A549 (cell line): ENCODE data around the gene SLC29A4. TPM values are rescaled to one million over a fixed set of nuclear protein-coding genes. Genes with fewer than 3 reads are reported as not detected.

Experiments used
- ATAC-seq, 2 experiments: fragments of 200-7000 bp in 1 of 2; fragments of >200 bp in 1 of 2; cut with Nextera tagmentation in 1 of 2; cut with Tn5 transposase in 1 of 2; 3 replicates each; pipeline versions ENCODE4 v1.8.0 to v1.9.1; 2018 to 2020; ENCODE audit warnings: mild to moderate bottlenecking in 1 of 2, moderate library complexity in 1 of 2
- CTCF ChIA-PET: fragments of 300-600 bp; sonication (Branson Sonifier 250); formaldehyde crosslinking; extraction: SDS; loops from one replicate; lab custom pipeline; 2021; ENCODE audit warnings: antibody characterized with exemption, inconsistent platforms; lab: Yijun Ruan, JAX
- POLR2A ChIA-PET: fragments of 350-600 bp; formaldehyde crosslinking; extraction: SDS; loops from one replicate; lab custom pipeline; 2021; ENCODE audit warnings: antibody characterized with exemption, inconsistent platforms; lab: Yijun Ruan, JAX
- DNase-seq, 2 experiments: peaks; one replicate each; pipeline versions ENCODE4 v3.0.0 to v3.0.0-alpha.2; 2011 to 2016; ENCODE audit warnings: low read depth in 1 of 2, low spot score in 1 of 2
- FAIRE-seq: peaks from 2 replicates; lab custom pipeline; 2011; peaks lifted over from hg19 to GRCh38; lab: Jason Lieb, UNC
- H3K27ac ChIP-seq, 2 experiments: fragments of >200 bp; sonication (Bioruptor Twin); formaldehyde crosslinking; 3 replicates each; pipeline ENCODE4 v1.5.1; 2016 to 2017
- H3K4me1 ChIP-seq: fragments of >200 bp; sonication (Bioruptor Twin); formaldehyde crosslinking; 3 replicates; pipeline ENCODE4 v1.6.1; 2016
- H3K4me2 ChIP-seq: fragments of >200 bp; sonication (Bioruptor Twin); formaldehyde crosslinking; 3 replicates; pipeline ENCODE4 v1.6.1; 2016
- H3K4me3 ChIP-seq: fragments of >200 bp; sonication (Bioruptor Twin); formaldehyde crosslinking; 3 replicates; pipeline ENCODE4 v1.5.1; 2016
- H3K9me3 ChIP-seq: fragments of >200 bp; sonication (Bioruptor Twin); formaldehyde crosslinking; 3 replicates; pipeline ENCODE4 v1.6.1; 2016
- BHLHE40 ChIP-seq: IDR thresholded peaks from 2 replicates; pipeline ENCODE4 v1.6.1; 2012; ENCODE audit warnings: low read depth, low read length, inconsistent platforms
- CBX8 ChIP-seq: fragments of 200-600 bp; sonication (generic); IDR thresholded peaks from 2 replicates; pipeline ENCODE4 v1.6.1; 2016
- CEBPB ChIP-seq, 2 experiments: fragments of >200 bp in 1 of 2; sonication (Bioruptor Twin) in 1 of 2; formaldehyde crosslinking in 1 of 2; IDR thresholded peaks; 2 replicates each; pipeline ENCODE4 v1.6.1; 2012 to 2016
- CHD2 ChIP-seq: fragments of 150-350 bp; IDR thresholded peaks from 2 replicates; pipeline ENCODE4 v1.6.1; 2014; ENCODE audit warnings: low read length; ENCODE audit not compliant: partially characterized antibody
- EHF ChIP-seq: fragments of 250-450 bp; sonication (Bioruptor Pico); IDR thresholded peaks from 2 replicates; pipeline ENCODE4 v1.5.0; 2020; ENCODE audit warnings: mild to moderate bottlenecking
- EP300 ChIP-seq, 2 experiments: fragments of >200 bp; sonication (Bioruptor Twin); formaldehyde crosslinking; IDR thresholded peaks; 2 replicates in 1 of 2; 3 replicates in 1 of 2; pipeline ENCODE4 v1.6.1; 2016 to 2017
- ESRRA ChIP-seq: fragments of 150-350 bp; IDR thresholded peaks from 2 replicates; pipeline ENCODE4 v1.6.1; 2014; ENCODE audit warnings: mild to moderate bottlenecking, low read length, borderline replicate concordance
- HDAC2 ChIP-seq: fragments of 200-600 bp; sonication (generic); IDR thresholded peaks from 2 replicates; pipeline ENCODE4 v1.6.1; 2016
- HOXA7 ChIP-seq: fragments of 250-450 bp; sonication (Bioruptor Pico); IDR thresholded peaks from 2 replicates; pipeline ENCODE4 v1.5.0; 2020; ENCODE audit warnings: mild to moderate bottlenecking, moderate library complexity
- HOXB13 ChIP-seq: fragments of 250-450 bp; sonication (Bioruptor Pico); IDR thresholded peaks from 2 replicates; pipeline ENCODE4 v1.5.0; 2020; ENCODE audit warnings: low read depth, mild to moderate bottlenecking, moderate library complexity
- JUN ChIP-seq, 2 experiments: fragments of >200 bp; sonication (Bioruptor Twin); formaldehyde crosslinking; IDR thresholded peaks; 2 replicates in 1 of 2; 3 replicates in 1 of 2; pipeline ENCODE4 v1.6.1; 2016 to 2017
- KDM1A ChIP-seq: fragments of 200-600 bp; sonication (generic); IDR thresholded peaks from 2 replicates; pipeline ENCODE4 v1.6.1; 2016; ENCODE audit warnings: low read depth, mild to moderate bottlenecking
- KDM5A ChIP-seq: fragments of 200-600 bp; sonication (generic); IDR thresholded peaks from 2 replicates; pipeline ENCODE4 v1.6.1; 2016; ENCODE audit warnings: antibody characterized with exemption, mild to moderate bottlenecking
- NFE2L2 ChIP-seq: fragments of 150-350 bp; conservative IDR thresholded peaks from 2 replicates; pipeline ENCODE4 v1.6.1; 2014; ENCODE audit warnings: low read length
- NPAS2 ChIP-seq: fragments of 250-450 bp; sonication (Bioruptor Pico); IDR thresholded peaks from 2 replicates; pipeline ENCODE4 v1.8.0; 2022; ENCODE audit warnings: mild to moderate bottlenecking, moderate library complexity, borderline replicate concordance
- RFX5 ChIP-seq: fragments of 450-650 bp; IDR thresholded peaks from 2 replicates; pipeline ENCODE4 v1.7.1; 2014; ENCODE audit warnings: antibody characterized with exemption, mild to moderate bottlenecking, moderate library complexity
- SREBF2 ChIP-seq: fragments of 450-650 bp; IDR thresholded peaks from 2 replicates; pipeline ENCODE4 v1.6.1; 2014; ENCODE audit warnings: mild to moderate bottlenecking, moderate library complexity
- TFCP2L1 ChIP-seq: fragments of 250-450 bp; sonication (Bioruptor Pico); IDR thresholded peaks from 2 replicates; pipeline ENCODE4 v1.5.0; 2021; ENCODE audit warnings: mild to moderate bottlenecking
- ZFP36 ChIP-seq: fragments of 450-650 bp; IDR thresholded peaks from 2 replicates; pipeline ENCODE4 v1.6.1; 2014; ENCODE audit warnings: borderline replicate concordance; ENCODE audit not compliant: partially characterized antibody
- ZNF302 ChIP-seq: fragments of 250-450 bp; sonication (Bioruptor Pico); IDR thresholded peaks from 2 replicates; pipeline ENCODE4 v1.9.0; 2021; ENCODE audit warnings: inconsistent platforms, mild to moderate bottlenecking, moderate library complexity
- WGBS: methylation state at CpG from one replicate; pipeline ENCODE4 v1.1.6; 2017; ENCODE audit errors: missing lambda C conversion rate; 5-methylcytosine and 5-hydroxymethylcytosine counted together
- polyA plus RNA-seq, 4 experiments: library from polyadenylated mRNA; depleted of rRNA in 3 of 4; stranded (reverse); fragments of >200 nt; fragmentation: RNase III in 1 of 4; extraction: RNeasy Plus Mini Kit Qiagen cat#74134 plus additional on column Dnase treatment in 1 of 4; gene quantifications; 2 replicates in 3 of 4; 3 replicates in 1 of 4; pipeline ENCODE4 v1.2.3, GENCODE V29; 2011 to 2017
- TF ChIP-seq, protein P1 (sequence below): fragments of 450-650 bp; IDR thresholded peaks from 2 replicates; pipeline ENCODE4 v1.6.1; 2014; ENCODE audit warnings: antibody characterized with exemption
- TF ChIP-seq, protein P2 (sequence below): fragments of >200 bp; sonication (Bioruptor Twin); formaldehyde crosslinking; IDR thresholded peaks from 3 replicates; pipeline ENCODE4 v1.5.1; 2016
- TF ChIP-seq, protein P3 (sequence below): IDR thresholded peaks from 2 replicates; pipeline ENCODE4 v1.6.1; 2012; ENCODE audit warnings: low read depth, borderline replicate concordance
- TF ChIP-seq, protein P4 (sequence below): IDR thresholded peaks from 2 replicates; pipeline ENCODE4 v1.6.1; 2012
- TF ChIP-seq, protein P5 (sequence below): fragments of 250-450 bp; sonication (Bioruptor Pico); IDR thresholded peaks from 2 replicates; pipeline ENCODE4 v1.5.0; 2020; ENCODE audit warnings: low read depth, mild to moderate bottlenecking, moderate library complexity

The SLC29A4 gene
- polyA plus RNA-seq, 2 of the 4 experiments (the other 2 are of a cell fraction): 11.5 to 12.6 TPM

DNA sequence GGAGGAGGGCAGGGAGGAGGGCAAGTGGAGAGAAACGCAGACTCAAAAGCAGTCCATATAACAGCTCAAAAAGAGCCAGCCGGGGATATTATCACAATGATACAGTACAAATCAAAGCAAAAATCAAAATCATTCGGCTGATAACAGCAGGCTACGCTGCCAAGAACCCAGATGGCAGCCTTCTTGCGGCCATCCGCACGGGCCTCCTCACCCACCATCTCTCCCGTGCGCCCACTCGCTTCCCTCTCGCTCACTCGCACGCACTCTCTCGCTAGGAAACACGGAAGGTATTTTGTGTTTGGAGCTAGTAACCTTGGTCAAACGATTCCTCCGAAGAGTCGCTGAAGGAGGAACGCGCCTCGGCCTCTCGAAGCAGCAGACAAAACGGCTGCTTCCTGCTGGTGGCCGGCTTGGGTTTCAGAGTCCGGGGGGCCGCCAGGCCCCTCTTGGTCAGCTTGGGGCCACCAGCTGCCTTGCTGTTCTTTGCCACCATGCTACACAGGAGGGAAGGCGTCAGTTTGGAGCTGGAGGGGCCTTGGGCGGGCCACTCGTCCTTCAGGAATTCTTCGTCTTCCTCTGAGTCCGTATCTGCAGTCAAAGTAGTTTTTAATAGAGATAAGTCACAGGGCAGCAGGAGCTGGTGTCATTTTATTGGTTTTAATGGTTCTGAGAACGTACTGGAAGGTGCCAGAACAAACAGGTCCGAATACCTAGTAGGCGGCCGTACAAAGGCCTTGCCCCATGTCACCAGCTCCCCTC is 68.9 kb downstream of the SLC29A4 start:
- no peaks in the 10 kb centered on the region for H3K4me1 ChIP-seq
- no peak overlapping the region for H3K27ac ChIP-seq
- DNase-seq (no peak), ATAC-seq (no peak), FAIRE-seq (no peak)
- H3K4me3 ChIP-seq: no peak overlapping the region
- ChIA-PET CTCF (interaction anchor here (0.5 to 8.3 kb wide), 3 partner anchors 12 to 167 kb away, joined by 3 to 67 read pairs (median 4); no protein-coding TSS in a partner anchor), POLR2A (no interaction called here)
- no peaks in the 10 kb centered on the region for H3K9me3 ChIP-seq
- H3K4me2 ChIP-seq: no peak overlapping the region
- WGBS: 91% methylated on average over 35 of the region's 35 CpGs
- TF ChIP-seq ESRRA: no peak
- no peak for TF ChIP-seq HDAC2
- TF ChIP-seq CBX8: no peak
- no peak for TF ChIP-seq RFX5

DNA sequence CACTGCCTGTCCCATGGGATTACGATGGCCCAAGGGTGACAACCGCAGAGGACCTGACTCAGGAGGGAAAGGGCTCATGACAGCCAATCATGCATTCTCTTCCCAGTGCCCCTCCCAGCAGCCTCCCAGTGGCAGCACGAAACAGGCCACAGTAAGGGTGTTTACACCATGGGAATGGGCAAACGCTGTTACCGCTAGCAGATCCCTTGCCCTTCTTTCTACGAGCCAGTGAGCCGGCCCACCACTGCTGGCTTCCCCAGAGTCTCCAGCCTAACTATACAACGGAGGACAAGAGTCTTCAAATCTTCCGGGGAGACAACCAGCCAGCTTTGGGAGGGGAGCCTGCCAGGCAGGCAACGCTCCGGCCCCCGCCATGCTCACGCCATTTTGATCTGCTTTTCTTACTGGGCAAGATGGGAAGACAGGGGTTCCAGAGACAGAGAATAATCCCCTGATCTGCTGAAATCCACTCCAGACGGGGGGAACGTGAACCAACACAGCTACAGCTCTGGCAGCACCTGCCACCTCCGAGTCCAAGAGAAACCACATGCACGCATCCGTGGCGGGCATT is 69.8 kb downstream of the SLC29A4 start:
- H3K4me3 ChIP-seq: no peak overlapping the region
- H3K27ac ChIP-seq: no peak overlapping the region
- ATAC-seq (no peak), FAIRE-seq (no peak), DNase-seq (no peak)
- whole genome bisulfite sequencing: 98% methylated on average over 19 of the region's 19 CpGs
- no peaks in the 10 kb centered on the region for H3K9me3 ChIP-seq
- no peaks in the 10 kb centered on the region for H3K4me1 ChIP-seq
- no peak for TF ChIP-seq EHF (CRISPR knock-in tag)
- no peak for TF ChIP-seq BHLHE40
- no peak for TF ChIP-seq NPAS2 (CRISPR knock-in tag)
- no peak for TF ChIP-seq HOXB13
- TF ChIP-seq JUN (IDR thresholded peaks at IDR 0.05): no peak
- no peak for TF ChIP-seq EP300 (IDR thresholded peaks at IDR 0.05)
- TF ChIP-seq, protein P1, sequence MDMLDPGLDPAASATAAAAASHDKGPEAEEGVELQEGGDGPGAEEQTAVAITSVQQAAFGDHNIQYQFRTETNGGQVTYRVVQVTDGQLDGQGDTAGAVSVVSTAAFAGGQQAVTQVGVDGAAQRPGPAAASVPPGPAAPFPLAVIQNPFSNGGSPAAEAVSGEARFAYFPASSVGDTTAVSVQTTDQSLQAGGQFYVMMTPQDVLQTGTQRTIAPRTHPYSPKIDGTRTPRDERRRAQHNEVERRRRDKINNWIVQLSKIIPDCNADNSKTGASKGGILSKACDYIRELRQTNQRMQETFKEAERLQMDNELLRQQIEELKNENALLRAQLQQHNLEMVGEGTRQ: no peak
- TF ChIP-seq ZNF302: no peak
- no peak for TF ChIP-seq TFCP2L1 (CRISPR knock-in tag)
- no peak for TF ChIP-seq RFX5
- TF ChIP-seq, protein P2, sequence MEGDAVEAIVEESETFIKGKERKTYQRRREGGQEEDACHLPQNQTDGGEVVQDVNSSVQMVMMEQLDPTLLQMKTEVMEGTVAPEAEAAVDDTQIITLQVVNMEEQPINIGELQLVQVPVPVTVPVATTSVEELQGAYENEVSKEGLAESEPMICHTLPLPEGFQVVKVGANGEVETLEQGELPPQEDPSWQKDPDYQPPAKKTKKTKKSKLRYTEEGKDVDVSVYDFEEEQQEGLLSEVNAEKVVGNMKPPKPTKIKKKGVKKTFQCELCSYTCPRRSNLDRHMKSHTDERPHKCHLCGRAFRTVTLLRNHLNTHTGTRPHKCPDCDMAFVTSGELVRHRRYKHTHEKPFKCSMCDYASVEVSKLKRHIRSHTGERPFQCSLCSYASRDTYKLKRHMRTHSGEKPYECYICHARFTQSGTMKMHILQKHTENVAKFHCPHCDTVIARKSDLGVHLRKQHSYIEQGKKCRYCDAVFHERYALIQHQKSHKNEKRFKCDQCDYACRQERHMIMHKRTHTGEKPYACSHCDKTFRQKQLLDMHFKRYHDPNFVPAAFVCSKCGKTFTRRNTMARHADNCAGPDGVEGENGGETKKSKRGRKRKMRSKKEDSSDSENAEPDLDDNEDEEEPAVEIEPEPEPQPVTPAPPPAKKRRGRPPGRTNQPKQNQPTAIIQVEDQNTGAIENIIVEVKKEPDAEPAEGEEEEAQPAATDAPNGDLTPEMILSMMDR: no peak
- TF ChIP-seq HOXA7: no peak
- no peak for TF ChIP-seq CBX8
- TF ChIP-seq CEBPB (IDR thresholded peaks at IDR 0.05): no peak
- no peak for TF ChIP-seq KDM5A
- TF ChIP-seq, protein P3, sequence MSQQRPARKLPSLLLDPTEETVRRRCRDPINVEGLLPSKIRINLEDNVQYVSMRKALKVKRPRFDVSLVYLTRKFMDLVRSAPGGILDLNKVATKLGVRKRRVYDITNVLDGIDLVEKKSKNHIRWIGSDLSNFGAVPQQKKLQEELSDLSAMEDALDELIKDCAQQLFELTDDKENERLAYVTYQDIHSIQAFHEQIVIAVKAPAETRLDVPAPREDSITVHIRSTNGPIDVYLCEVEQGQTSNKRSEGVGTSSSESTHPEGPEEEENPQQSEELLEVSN: no peak
- TF ChIP-seq, all 56 proteins: peak for 0
- POLR2A ChIA-PET: no interaction called here
- CTCF ChIA-PET: interaction anchor here (1.8 to 8.3 kb wide), 2 partner anchors 12 to 143 kb away, joined by 4 to 67 read pairs; no protein-coding TSS in a partner anchor
- no peak overlapping the region for H3K4me2 ChIP-seq

DNA sequence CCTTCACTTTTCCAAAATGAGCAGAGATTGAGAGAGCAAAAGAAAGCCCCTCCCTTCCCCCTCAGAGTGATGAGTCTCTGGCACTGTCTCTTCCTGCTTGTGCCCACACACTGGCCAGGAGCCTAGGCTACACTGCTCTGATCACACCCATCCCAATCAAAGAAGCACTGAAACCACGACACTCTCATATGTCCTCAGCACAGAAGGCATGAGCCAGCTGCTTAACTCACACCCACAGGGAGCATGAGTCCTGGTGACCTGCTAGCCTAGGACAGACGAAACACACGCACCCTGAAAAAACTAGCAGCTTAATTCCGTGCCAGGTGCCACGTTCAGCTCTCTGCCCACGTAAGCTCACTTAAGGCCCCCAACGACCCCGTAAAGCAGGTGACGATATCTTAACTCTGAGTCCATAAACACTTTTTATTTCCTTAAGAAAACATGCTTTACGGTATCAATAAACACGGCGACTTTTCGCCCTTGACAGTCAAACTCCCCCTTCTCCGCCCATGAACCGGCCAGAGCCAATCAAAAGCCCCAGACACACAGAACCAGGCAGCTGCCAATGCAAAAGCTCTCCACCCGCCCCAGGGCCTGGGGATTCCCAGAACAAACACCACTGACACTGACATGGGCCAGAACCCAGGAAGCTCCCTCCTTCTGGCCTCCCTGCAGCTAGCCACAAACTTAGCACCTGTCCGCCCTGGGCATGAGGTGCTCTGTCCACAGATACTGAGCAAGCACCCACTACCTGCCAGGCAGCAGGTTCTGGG is 71.9 kb downstream of the SLC29A4 start:
- H3K4me3 ChIP-seq: no peak overlapping the region
- no peak for FAIRE-seq
- H3K4me1 ChIP-seq: no peaks in the 10 kb centered on the region
- ATAC-seq: no peak; a peak in 1 of 6 replicates
- WGBS: 94% methylated on average over 16 of the region's 17 CpGs
- no peak for DNase-seq
- ChIA-PET CTCF (interaction anchor here (1.3 to 8.3 kb wide), 4 partner anchors 9 to 140 kb away, joined by 4 to 67 read pairs (median 7); no protein-coding TSS in a partner anchor), POLR2A (interaction anchor here (0.6 kb wide), 1 partner anchor 355 kb away, joined by 5 read pairs; no protein-coding TSS in a partner anchor)
- H3K9me3 ChIP-seq: no peaks in the 10 kb centered on the region
- H3K4me2 ChIP-seq: no peak overlapping the region
- H3K27ac ChIP-seq: no peak overlapping the region
- TF ChIP-seq SREBF2: no peak
- no peak for TF ChIP-seq ZNF302
- no peak for TF ChIP-seq CBX8
- TF ChIP-seq CHD2: no peak
- no peak for TF ChIP-seq KDM1A
- TF ChIP-seq, protein P4, sequence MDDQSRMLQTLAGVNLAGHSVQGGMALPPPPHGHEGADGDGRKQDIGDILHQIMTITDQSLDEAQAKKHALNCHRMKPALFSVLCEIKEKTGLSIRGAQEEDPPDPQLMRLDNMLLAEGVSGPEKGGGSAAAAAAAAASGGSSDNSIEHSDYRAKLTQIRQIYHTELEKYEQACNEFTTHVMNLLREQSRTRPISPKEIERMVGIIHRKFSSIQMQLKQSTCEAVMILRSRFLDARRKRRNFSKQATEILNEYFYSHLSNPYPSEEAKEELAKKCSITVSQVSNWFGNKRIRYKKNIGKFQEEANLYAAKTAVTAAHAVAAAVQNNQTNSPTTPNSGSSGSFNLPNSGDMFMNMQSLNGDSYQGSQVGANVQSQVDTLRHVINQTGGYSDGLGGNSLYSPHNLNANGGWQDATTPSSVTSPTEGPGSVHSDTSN: no peak
- TF ChIP-seq NFE2L2: no peak
- TF ChIP-seq ZFP36: no peak
- no peak for TF ChIP-seq JUN (IDR thresholded peaks at IDR 0.05)
- TF ChIP-seq ESRRA: no peak
- TF ChIP-seq, protein P5, sequence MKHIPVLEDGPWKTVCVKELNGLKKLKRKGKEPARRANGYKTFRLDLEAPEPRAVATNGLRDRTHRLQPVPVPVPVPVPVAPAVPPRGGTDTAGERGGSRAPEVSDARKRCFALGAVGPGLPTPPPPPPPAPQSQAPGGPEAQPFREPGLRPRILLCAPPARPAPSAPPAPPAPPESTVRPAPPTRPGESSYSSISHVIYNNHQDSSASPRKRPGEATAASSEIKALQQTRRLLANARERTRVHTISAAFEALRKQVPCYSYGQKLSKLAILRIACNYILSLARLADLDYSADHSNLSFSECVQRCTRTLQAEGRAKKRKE: no peak
- TF ChIP-seq, protein P3: no peak
- TF ChIP-seq TFCP2L1 (CRISPR knock-in tag): no peak
